Sigmoid colon (tissue), 4 donors: Measurements from ENCODE around the gene MADD.

ENCODE experiments used
- POLR2A ChIP-seq, 2 donors: fragments of 450-650 bp; IDR thresholded peaks; one replicate each; pipeline ENCODE4 v1.6.1; 2016; ENCODE audit warnings: antibody characterized with exemption in 2 of 2, mild to moderate bottlenecking in 2 of 2, moderate library complexity in 2 of 2
- POLR2AphosphoS5 ChIP-seq, 4 donors: sonication (generic); formaldehyde crosslinking; IDR thresholded peaks; one replicate each; pipeline ENCODE4 v1.6.1; 2017; ENCODE audit warnings: antibody characterized with exemption in 4 of 4
- TF ChIP-seq, protein P1 (sequence below), 4 experiments: fragments of 450-650 bp in 3 of 4; fragments of 200-600 bp in 1 of 4; IDR thresholded peaks; one replicate each; pipeline ENCODE4 v1.5.1; 2016 to 2019; ENCODE audit warnings: antibody characterized with exemption in 4 of 4, mild to moderate bottlenecking in 3 of 4, moderate library complexity in 2 of 4

DNA sequence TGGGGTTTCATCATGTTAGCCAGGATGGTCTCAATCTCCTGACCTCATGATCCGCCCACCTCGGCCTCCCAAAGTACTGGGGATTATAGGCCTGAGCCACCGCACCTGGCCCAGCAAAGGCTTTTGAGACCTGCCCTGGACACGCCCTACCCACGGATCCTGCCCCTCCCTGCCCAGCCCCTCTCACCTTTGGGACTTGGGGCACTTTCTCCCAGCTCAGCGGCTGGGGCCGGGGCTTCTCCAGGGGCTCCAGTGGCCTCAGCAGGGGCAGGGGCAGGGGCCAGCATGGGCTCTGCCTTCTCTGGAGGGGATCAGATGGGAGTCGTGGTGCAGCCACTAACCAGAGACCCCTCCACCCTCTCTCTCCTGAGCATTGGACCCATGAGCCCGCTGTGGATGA, 80.4 kb downstream of the MADD start:
- TF ChIP-seq, protein P1, sequence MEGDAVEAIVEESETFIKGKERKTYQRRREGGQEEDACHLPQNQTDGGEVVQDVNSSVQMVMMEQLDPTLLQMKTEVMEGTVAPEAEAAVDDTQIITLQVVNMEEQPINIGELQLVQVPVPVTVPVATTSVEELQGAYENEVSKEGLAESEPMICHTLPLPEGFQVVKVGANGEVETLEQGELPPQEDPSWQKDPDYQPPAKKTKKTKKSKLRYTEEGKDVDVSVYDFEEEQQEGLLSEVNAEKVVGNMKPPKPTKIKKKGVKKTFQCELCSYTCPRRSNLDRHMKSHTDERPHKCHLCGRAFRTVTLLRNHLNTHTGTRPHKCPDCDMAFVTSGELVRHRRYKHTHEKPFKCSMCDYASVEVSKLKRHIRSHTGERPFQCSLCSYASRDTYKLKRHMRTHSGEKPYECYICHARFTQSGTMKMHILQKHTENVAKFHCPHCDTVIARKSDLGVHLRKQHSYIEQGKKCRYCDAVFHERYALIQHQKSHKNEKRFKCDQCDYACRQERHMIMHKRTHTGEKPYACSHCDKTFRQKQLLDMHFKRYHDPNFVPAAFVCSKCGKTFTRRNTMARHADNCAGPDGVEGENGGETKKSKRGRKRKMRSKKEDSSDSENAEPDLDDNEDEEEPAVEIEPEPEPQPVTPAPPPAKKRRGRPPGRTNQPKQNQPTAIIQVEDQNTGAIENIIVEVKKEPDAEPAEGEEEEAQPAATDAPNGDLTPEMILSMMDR (IDR thresholded peaks at IDR 0.05), result no peak
- TF ChIP-seq POLR2A (IDR thresholded peaks at IDR 0.05) (no peak), POLR2AphosphoS5 (IDR thresholded peaks at IDR 0.05) (no peak)
